ENCODE data around the gene ATL1.
A peak's percentile ranks its signal among the peaks of the same experiment; 100 is the strongest.
"Not testable (repeated sequence)": the region's sequence is repeated elsewhere in the genome, so short reads cannot be mapped to it uniquely, and the experiment has no call there.

ATL1 gene

DNA sequence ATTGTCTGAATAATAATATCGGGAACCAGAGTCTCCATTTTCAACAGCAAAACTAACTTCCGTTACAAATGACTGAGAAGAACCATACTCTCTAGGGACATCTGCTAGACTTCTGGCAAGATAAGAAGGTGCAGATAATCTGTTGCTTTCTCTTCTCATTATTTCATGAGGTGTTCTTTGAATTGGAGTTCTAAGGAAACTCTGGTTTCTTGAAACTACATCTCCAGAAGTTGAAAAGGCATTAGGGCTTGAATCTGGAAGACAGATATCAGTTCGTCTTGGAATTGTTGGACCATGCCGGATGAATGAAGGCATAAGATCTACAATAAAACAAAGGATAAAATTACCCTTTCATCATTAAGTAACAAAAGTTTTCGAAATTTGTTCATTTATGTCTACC is 105.4 kb downstream of the ATL1 start:
- DNase-seq = not testable (repeated sequence)

DNA sequence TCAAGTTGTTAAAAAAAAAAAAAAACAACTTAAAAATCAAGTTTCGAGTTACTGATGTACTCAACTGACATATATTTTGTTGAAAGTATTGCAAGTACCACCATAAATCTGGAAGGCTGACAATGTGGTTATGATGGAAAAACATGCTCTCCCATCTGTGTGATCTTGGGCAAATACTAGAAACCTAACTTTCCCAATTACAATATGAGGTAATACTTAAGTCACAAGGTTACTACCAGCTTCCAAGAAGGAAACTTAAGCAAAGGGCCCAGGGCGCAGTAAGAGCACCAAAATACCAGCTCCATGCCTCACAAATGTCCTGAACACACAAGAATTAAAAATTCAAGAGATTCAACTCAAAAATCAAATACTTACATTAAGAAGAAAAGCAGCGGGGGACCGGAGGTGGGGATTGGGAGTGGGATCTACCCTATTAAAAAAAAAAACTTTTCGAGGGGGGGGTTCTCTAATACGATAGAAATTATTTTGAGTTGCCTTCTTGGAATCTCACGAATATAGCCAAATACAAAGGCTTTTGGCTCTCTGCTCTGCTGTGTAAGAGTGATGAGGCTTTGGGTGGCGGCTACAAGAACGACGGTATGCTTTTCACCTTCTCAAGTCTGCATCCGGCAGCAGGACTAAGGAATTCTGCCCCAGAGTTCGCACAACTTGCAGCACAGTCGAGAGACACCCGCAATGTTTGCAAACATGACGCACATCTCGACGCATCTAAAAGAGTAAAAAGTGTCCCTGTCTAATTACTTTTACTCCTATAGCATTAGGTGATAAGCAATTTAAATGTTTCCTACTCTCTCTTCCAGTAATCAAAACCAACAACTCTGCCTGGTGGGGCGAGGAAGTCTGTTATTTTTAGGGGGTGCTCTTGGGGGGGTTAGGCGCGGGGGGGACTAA is 107.1 kb downstream of the ATL1 start:
- no peak for DNase-seq

DNA sequence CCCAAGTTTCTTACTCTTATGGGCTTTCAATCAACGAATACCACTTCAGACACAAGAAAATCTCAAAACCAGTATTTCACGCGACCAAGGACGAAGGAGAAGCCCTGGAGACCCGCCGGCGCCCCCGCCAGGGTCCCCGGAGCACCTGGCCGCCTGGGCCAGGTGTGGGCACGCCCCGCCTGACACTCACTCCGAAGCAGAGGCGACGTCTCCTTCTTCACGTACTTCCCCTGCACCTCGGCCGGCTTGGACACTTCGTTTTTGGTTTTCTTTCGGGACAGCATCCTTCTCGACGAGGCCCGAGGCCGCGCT is 107.7 kb downstream of the ATL1 start:
- no peak for DNase-seq

DNA sequence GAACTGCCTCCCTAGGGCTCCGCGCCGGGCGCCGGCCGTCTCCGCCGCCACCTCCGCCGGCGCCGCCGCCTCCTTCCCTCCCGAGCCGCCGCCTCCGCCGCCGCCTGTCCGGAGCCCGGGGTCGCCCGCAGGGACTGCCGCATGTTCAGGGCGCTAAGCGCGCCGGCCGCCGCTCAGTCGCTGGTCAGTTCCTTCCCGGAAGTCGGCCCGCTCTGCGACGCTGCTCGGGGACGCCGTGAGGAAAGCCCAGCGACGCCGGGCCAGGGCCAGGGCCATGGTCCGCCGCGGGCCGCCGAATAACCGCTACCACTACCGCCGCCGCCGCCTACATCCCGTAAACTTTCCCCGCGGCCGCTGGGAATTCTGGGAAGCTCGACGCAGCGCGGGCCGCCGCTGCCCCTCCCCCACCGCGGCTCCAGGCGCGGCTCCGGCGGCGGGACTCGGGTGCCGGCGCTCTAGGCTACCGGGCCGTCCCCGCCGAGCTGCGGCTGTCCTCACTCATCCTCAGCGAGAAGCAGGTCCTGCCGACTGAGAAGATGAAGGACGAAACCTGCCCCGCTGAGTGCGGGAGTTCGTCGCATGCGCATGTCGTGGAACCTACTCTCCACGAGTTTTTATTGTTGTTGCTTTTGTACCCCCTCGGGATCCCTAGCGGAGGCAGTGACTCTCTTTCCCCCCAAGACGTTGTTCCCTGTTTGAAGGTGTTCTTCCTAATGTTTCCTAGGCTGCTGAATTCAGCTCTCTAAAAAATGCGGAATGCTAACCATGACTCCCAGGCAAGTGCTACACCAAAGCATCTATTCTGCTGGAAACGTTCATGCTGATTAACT is 108.3 kb downstream of the ATL1 start, which contains the start of gene SAV1:
TSS of gene SAV1 (minus strand) at position 311 of the 830 bp plus-strand sequence. CDS start 339 bp downstream, outside the sequence.
- DNase-seq = peak; percentile 65

DNA sequence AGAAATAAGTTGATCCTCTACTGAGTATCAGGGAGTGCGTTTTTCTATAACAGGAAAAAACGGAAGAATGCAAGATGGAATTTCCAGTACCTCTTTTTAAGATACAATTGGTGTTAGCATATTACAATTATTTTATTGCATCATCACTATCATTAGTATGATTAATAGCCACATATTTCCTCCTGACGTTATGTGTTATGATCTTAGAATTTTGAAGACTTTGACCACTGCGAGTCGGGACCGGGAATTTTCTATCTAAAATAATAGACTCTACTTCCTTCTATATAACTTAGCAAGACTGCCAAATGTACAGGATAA is 108.8 kb downstream of the ATL1 start:
- DNase-seq = no peak

DNA sequence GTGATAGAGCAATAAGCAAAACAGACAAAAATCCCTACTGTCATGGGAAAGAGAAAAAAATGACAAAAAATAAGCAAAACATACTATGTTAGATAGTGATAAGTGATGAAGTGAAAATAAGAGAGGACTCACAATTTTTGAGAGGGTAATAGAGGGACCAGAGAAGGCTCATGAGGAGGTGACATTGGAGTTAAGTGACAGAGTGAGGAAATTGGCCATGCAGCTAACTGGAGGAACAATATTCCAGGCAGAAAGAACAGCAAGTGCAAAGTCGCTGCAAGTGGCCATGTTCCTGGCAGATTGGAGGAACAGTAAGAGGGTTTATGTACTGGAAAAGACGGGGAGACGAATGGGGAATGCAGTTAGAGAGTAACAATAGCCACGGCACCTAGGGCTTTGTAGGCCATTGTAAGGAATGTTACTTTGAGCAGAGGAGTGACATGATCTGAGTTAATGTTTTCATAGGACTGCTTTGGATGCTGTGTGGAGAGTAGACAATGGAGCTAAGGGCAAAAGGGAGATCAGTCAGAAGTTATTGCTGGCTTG is 109.6 kb downstream of the ATL1 start:
- no peak for DNase-seq

DNA sequence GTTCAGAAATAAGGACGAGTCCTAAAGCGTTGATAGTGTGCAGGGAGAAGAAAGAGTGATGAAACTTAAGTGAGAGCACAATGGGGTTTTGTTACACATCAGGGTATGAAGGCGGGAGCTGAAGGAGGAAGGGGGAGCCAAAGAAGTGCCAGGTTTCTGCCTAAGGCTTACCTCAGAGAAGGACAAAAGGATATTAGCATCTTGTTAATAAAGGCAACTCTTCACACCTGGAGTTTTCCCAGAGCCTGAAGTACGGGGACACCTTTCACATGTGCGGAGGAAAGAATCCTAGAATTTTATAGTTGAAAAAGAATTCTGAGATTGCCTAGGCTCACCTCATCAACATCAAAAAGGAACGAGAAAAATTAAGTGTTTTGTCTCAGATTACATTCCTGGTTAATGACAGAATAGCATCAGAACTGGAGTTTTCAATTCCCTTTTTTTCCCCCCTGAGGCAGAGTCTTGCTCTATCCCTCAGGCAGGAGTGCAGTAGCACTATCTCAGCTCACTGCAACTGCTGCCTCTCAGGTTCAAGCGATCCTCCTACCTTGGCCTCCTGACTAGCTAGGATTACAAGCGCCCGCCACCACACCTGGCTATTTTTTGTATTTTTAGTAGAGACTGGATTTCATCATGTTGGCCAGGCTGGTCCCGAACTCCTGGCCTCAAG is 110.4 kb downstream of the ATL1 start:
- no peak for DNase-seq

DNA sequence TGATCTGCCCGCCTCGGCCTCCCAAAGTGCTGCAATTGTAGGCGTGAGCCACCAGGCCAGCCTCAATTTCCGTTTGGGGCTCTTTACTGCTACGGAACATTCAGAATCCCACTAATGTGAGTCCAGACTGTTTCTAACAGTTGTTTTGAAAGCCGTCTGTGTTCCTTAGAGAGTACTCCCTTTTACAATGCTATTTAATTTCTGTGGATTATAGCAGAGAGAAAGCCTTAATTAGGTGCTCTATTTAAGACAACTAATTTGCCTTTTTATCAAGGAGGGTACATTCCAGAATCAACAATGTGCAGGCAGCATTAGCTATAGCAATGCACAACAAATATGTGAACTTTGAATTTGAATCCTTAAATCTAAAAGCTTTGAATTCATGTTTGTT is 110.9 kb downstream of the ATL1 start:
- DNase-seq = no peak

DNA sequence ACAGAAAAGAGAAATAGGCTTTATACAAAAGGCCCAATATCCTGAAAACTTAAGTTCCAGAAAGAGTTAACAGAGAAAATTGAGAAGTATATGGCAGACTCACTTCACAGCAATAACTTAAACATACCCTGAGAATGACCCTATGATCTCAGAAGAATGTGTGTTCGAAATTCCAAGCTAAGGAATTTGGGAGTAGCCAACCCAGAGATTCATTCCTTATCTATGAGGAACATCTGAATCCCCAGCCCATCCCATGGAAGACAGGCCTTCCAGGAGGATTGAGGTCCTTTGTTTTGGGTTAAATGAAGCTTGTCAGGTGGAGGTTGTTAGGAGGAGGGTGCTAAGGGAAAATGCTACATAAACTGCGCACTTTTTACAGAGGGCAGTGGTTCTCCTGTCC is 115.7 kb downstream of the ATL1 start:
- no peak for DNase-seq

DNA sequence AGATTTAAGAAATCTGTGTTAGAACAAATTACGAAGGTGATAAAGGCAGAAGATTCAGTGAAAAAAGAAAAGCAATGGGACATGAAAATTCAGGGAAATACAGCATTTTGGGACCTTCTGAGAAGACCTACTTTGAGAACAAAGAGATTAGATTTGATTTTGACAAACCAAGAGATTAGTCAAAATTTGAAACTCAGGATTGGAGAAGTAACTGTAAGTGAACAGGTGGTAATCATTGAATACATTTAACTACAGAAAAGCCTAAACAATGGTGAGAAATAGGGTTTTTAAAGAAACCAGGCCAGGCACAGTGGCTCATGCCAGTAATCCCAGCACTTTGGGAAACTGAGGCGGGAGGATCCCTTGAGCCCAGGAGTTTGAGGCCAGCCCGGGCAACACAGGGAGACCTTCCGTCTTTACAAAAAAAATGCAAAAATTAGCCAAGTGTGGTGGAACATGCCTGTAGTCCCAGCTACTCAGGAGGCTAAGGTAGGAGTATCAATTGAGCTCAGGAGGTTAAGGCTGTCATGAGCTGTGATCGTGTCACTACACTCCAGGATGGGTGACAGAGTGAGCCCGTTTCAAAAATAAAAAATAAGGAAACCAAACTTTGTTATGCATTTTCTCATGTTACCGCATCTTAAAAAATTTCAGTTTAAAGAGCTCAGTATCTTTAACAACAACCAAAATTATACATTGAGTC is 117.0 kb downstream of the ATL1 start:
- DNase-seq = no peak

DNA sequence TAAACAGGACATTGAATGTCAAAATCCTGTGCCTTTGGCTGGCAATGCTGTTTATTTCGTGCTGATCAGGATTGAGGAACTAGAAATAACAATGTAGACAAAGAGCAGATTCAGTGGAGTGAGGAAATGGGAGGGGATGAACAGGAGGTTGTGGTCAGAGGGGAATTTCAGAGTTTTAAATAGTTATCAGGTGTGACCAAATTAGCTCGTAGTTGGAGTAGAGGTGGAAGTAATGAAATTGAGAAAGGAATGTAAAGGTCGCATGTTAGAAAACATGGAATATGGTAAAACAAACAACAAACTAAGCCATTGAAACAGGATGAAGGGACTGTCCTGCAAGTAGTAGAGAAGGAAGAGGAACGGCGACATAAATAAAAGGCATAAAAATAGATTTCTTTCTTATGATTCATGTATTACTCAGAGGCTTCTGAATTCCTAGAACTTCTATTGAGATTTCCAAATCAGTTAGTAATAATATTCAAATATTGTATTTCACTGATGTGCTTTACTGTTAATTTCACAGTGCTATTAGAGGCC is 117.7 kb downstream of the ATL1 start:
- DNase-seq = no peak

DNA sequence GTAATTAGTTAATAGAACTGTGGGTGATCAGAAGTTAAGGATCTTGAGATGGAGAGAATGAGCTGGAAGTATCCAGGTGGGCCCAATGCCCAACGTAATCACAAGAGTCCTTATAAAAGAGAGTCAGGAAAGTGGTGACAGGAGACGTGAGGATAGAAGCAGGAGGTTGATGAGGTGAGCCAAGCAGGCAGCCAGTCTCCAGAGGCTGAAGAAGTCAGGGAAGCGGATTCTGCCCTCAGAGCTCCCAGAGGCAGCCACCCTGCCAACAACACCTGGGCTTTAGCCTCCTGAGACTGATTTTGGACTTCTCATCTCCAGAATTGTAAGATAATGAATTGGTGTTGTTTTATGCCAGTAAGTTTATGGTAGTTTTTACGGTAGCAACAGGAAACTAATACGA is 118.2 kb downstream of the ATL1 start:
- DNase-seq = no peak

DNA sequence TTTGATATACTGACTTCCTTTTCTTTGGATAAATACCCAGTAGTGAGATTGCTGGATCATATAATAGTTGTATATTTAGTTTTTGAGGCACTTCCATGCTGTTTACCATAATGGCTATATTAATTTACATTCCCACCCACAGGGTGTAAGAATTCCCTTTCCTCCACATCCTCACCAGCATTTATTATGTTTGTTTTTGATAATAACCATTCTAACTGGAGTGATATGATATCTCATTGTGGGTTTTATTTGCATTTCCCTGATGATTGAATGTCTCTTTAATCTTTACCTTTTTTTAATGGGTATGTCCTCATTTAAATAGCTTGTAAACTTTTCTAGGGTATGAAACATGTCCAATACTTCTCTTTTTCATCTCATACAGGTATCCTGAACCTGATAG is 119.7 kb downstream of the ATL1 start:
- DNase-seq = no peak

Measured in DMS153 (cell line).